HG03354 (cell line): ENCODE measurements around the gene ADAM12.
"Not testable (repeated sequence)": the region's sequence is repeated elsewhere in the genome, so short reads cannot be mapped to it uniquely, and the experiment has no call there.

ENCODE experiments used
- ATAC-seq: cut with Tn5 transposase; IDR thresholded peaks from one replicate; pipeline ENCODE4 v1.9.1; 2021; ENCODE audit warnings: mild to moderate bottlenecking; ENCODE audit not compliant: unreplicated experiment, poor library complexity, severe bottlenecking

The ADAM12 gene

GRCh38 chr10:126199221-126199998 lies 188.9 kb downstream of the ADAM12 start:
- ATAC-seq, result no peak

GRCh38 chr10:126198681-126199080 lies 189.6 kb downstream of the ADAM12 start:
- no peak for ATAC-seq

- no peak for ATAC-seq
These were observed 191.2 kb downstream of the ADAM12 start for GRCh38 chr10:126197036-126197543.

GRCh38 chr10:126196281-126196680 lies 192.0 kb downstream of the ADAM12 start:
- no peak for ATAC-seq

- ATAC-seq, result no peak
These were observed 197.1 kb downstream of the ADAM12 start for GRCh38 chr10:126191192-126191591.

- ATAC-seq, result no peak
These were observed 199.5 kb downstream of the ADAM12 start for GRCh38 chr10:126188679-126189200.

- no peak for ATAC-seq
These were observed 200.9 kb downstream of the ADAM12 start for GRCh38 chr10:126187399-126187798.

GRCh38 chr10:126186766-126187165 lies 201.5 kb downstream of the ADAM12 start:
- no peak for ATAC-seq

GRCh38 chr10:126185676-126186447 lies 202.4 kb downstream of the ADAM12 start:
- no peak for ATAC-seq

GRCh38 chr10:126181626-126182025 lies 206.7 kb downstream of the ADAM12 start:
- ATAC-seq, result no peak

GRCh38 chr10:126179637-126180036 lies 208.6 kb downstream of the ADAM12 start:
- ATAC-seq, result peak; percentile 71

- no peak for ATAC-seq
These were observed 210.8 kb downstream of the ADAM12 start for GRCh38 chr10:126177417-126178030.

- ATAC-seq, result no peak
These were observed 212.5 kb downstream of the ADAM12 start for GRCh38 chr10:126175641-126176262.

GRCh38 chr10:126172755-126173154 lies 215.5 kb downstream of the ADAM12 start:
- not testable (repeated sequence) for ATAC-seq

- ATAC-seq, result no peak
These were observed 216.7 kb downstream of the ADAM12 start for GRCh38 chr10:126171555-126171954.

GRCh38 chr10:126170776-126171175 lies 217.5 kb downstream of the ADAM12 start:
- no peak for ATAC-seq

- no peak for ATAC-seq
These were observed 217.9 kb downstream of the ADAM12 start for GRCh38 chr10:126170371-126170770.

- ATAC-seq, result no peak
These were observed 218.4 kb downstream of the ADAM12 start for GRCh38 chr10:126169899-126170298.

- ATAC-seq, result no peak
These were observed 221.5 kb downstream of the ADAM12 start for GRCh38 chr10:126166797-126167196.

- ATAC-seq, result no peak
These were observed 222.4 kb downstream of the ADAM12 start for GRCh38 chr10:126165874-126166273.
